Measurements from ENCODE around the gene CSF1.
"Not testable (repeated sequence)": the region's sequence is repeated elsewhere in the genome, so short reads cannot be mapped to it uniquely, and the experiment has no call there.

CSF1 gene

GRCh38 chr1:109942434-109942833 lies 31.8 kb downstream of the CSF1 start:
- FAIRE-seq: no peak
- no peak for DNase-seq (ENCODE audit: insufficient read length, low spot score)

DNA sequence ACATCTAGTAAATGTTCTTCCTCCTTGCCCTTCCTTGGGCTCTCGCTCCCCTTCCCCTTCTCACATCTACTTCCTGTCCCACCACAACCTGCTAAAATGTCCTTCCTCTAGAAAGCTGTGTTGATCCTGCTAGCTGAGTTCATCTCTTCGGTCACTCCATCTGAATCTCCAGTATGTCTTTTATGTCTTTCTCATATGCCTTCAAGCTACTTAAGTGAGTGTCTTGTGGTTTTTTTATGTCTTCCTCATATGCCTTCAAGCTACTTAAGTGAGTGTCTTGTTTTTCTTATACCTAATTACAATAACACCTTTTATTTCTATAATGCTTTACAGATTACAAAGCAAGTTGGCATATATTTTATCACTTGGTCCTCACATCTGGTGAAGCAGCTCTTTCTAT lies 33.9 kb downstream of the CSF1 start:
- TF ChIP-seq, protein P1, sequence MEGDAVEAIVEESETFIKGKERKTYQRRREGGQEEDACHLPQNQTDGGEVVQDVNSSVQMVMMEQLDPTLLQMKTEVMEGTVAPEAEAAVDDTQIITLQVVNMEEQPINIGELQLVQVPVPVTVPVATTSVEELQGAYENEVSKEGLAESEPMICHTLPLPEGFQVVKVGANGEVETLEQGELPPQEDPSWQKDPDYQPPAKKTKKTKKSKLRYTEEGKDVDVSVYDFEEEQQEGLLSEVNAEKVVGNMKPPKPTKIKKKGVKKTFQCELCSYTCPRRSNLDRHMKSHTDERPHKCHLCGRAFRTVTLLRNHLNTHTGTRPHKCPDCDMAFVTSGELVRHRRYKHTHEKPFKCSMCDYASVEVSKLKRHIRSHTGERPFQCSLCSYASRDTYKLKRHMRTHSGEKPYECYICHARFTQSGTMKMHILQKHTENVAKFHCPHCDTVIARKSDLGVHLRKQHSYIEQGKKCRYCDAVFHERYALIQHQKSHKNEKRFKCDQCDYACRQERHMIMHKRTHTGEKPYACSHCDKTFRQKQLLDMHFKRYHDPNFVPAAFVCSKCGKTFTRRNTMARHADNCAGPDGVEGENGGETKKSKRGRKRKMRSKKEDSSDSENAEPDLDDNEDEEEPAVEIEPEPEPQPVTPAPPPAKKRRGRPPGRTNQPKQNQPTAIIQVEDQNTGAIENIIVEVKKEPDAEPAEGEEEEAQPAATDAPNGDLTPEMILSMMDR (IDR thresholded peaks at IDR 0.05; ENCODE audit: insufficient read depth, missing control alignments): no peak
- DNase-seq (ENCODE audit: insufficient read length, low spot score) (no peak), FAIRE-seq (no peak)

More at GRCh38 chr1:109942434-109942833, 31.8 kb downstream of the CSF1 start:
- TF ChIP-seq, protein P1 (IDR thresholded peaks at IDR 0.05; ENCODE audit: insufficient read depth, missing control alignments): no peak

- no peak for FAIRE-seq
- TF ChIP-seq, protein P1 (IDR thresholded peaks at IDR 0.05; ENCODE audit: insufficient read depth, missing control alignments): no peak
- DNase-seq (ENCODE audit: insufficient read length, low spot score): no peak
These were observed 35.9 kb downstream of the CSF1 start for GRCh38 chr1:109946511-109946910.

GRCh38 chr1:109947582-109948284 lies 37.1 kb downstream of the CSF1 start:
- TF ChIP-seq, protein P1 (IDR thresholded peaks at IDR 0.05; ENCODE audit: insufficient read depth, missing control alignments): no peak
- FAIRE-seq (no peak), DNase-seq (ENCODE audit: insufficient read length, low spot score) (no peak)

DNA sequence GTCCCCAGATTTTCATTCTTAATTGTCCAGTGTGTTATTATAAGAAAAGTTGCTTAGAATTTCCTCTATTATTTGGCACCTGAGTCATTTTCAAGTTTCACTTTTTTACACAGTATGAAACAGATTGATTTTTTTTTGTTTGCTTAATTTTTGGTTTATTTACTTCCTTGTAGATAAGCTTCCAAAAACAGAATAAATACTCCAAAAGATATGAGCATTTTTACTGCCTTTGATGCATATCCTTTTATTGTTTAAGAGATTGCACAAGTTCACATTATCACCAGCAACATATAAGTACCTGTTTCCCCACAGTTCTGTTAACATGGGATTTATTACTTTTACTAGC lies 37.6 kb downstream of the CSF1 start:
- FAIRE-seq: no peak
- DNase-seq (ENCODE audit: insufficient read length, low spot score): no peak
- TF ChIP-seq, protein P1 (IDR thresholded peaks at IDR 0.05; ENCODE audit: insufficient read depth, missing control alignments): no peak

DNA sequence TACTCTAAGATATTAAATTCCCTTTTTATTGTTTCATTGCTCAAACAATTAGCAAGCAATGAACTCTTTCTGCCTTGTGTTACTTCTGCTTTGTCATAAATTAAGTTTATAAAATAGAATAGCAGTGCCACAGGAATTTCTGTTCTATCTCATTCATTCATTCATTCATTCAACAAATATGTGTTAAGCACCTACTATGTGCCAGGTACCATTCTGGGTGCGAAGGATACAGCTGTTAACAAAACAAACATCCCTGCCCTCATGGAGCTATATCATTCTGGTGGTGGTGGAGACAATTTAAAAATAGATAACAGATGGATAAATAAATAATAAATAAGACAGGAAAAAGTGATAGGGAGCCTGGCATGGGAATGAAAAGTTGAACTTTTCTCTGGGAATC lies 39.4 kb downstream of the CSF1 start:
- FAIRE-seq (no peak), DNase-seq (ENCODE audit: insufficient read length, low spot score) (no peak)
- TF ChIP-seq, protein P1 (IDR thresholded peaks at IDR 0.05; ENCODE audit: insufficient read depth, missing control alignments): no peak

DNA sequence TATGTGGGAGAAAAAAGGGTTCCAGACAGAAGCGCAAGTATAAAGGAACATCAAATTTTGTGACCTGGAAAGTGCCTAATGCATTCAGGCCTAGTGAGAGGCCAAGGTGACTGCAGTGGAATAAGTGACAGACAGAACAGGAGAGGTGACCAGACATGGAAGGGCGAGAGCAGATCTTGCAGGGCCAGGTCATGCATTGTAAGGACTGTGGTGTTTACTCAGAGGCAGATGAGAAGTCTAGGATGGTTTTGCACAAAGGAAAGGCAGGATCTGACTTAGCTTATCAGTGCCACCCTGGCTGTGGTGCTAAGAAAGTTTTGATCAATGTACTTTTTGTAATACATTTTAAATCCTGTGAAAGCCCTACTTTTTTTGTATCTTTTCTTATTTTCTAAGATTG lies 39.9 kb downstream of the CSF1 start:
- FAIRE-seq (no peak), DNase-seq (ENCODE audit: insufficient read length, low spot score) (no peak)
- TF ChIP-seq, protein P1 (IDR thresholded peaks at IDR 0.05; ENCODE audit: insufficient read depth, missing control alignments): no peak

DNA sequence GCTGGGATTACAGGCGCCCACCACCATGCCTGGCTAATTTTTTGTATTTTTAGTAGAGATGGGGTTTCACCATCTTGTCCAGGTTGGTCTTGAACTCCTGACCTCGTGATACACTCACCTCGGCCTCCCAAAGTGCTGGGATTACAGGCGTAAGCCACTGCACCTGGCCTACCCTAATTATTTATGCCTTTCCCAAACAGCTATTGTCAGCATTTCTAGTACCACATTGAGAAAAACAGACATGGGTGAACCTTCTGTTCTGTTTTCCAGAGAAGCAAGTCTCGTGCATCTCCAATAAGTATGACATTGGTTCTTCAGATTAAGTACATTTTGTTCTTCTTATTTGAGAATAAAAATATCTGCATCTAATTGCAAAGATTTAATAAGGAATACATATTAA lies 40.9 kb downstream of the CSF1 start:
- FAIRE-seq; DNase-seq (ENCODE audit: insufficient read length, low spot score): not testable (repeated sequence)
